ENCODE measurements around the gene TAS1R3. TPM values are rescaled to one million over a fixed set of nuclear protein-coding genes. Genes with fewer than 3 reads are reported as not detected.
A peak's percentile ranks its signal among the peaks of the same experiment; 100 is the strongest.

The TAS1R3 gene
- total RNA-seq, 8 experiments from 2014 or later = 0.65 to 2.3 (median 1.2) TPM

GRCh38 chr1:1325288-1326074, 5.6 kb upstream of the TAS1R3 start:
- Histone ChIP-seq H3K4me1 (replicated peaks in 1 of 2) (peaks cover 20 to 21% of the 10 kb centered on the region in 2 donors), H3K4me3 (peak overlapping the region; percentile 95 to 100 (median 99)), H3K27ac (peak overlapping the region; percentile 59 to 87)
- in situ Hi-C loops (cut with MboI; ENCODE audit: low pct_unique_long_range_greater_than_20kb in 2 of 9, low sequenced_read_pairs in 9 of 9, unreplicated experiment in 9 of 9) = no loop called here
- 34 to 100% (median 58%) methylated on average over 1 to 10 of the region's 16 CpGs; no CpG with 5 or more reads in 5 of the 10 experiments for WGBS, 10 experiments
- ATAC-seq (replicated peaks in 6 of 8) = no peak

DNA sequence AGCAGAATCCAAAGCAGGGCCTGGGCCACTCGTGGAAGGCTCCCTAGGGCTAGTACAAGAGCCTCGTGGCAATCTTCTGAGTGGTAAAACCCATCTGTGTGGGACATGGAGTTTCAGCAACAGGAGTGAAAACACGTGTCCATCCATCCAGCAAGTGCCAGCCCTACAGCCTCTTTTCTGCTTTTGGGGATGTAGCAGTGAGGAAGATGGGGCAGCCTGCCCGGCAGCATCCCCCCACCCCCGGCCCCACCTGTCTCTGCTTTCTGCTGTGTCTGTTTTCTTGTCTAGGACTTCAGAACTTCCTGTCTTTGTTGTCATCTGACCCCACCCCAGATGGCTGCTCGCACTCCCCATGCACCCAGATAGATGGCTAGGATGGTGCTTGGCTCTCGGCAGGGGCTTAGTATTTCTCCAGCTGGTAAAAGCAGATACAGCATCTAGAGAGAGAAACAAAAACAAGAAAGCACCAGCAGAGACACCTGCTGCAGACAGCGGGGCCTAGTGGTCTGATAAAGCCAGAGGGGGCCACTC, 4.9 kb upstream of the TAS1R3 start:
- H3K27ac ChIP-seq = no peak overlapping the region
- peak overlapping the region in 2 of 5 donors; percentile 99 to 100 for H3K4me3 ChIP-seq
- 52 to 100% (median 73%) methylated on average over 1 to 7 of the region's 8 CpGs; no CpG with 5 or more reads in 3 of the 10 experiments for WGBS, 10 experiments
- in situ Hi-C loops (cut with MboI; ENCODE audit: low pct_unique_long_range_greater_than_20kb in 2 of 9, low sequenced_read_pairs in 9 of 9, unreplicated experiment in 9 of 9) = no loop called here
- peaks cover 26 to 27% of the 10 kb centered on the region in 2 donors for H3K4me1 ChIP-seq (replicated peaks in 1 of 2)
- no peak for ATAC-seq (replicated peaks in 6 of 8)

GRCh38 chr1:1327291-1327690, 3.8 kb upstream of the TAS1R3 start:
- Histone ChIP-seq H3K4me3 (no peak overlapping the region), H3K27ac (no peak overlapping the region), H3K4me1 (replicated peaks in 1 of 2) (peaks cover 31 to 32% of the 10 kb centered on the region in 2 donors)
- WGBS, 10 experiments = 88 to 100% (median 91%) methylated on average over 1 to 37 of the region's 40 CpGs; no CpG with 5 or more reads in 4 of the 10 experiments
- in situ Hi-C loops (cut with MboI; ENCODE audit: low pct_unique_long_range_greater_than_20kb in 2 of 9, low sequenced_read_pairs in 9 of 9, unreplicated experiment in 9 of 9) = no loop called here
- ATAC-seq (replicated peaks in 6 of 8) = no peak

DNA sequence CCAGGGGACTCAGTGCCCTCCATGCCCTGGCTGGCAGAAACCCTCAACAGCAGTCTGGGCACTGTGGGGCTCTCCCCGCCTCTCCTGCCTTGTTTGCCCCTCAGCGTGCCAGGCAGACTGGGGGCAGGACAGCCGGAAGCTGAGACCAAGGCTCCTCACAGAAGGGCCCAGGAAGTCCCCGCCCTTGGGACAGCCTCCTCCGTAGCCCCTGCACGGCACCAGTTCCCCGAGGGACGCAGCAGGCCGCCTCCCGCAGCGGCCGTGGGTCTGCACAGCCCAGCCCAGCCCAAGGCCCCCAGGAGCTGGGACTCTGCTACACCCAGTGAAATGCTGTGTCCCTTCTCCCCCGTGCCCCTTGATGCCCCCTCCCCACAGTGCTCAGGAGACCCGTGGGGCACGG, 2.8 kb upstream of the TAS1R3 start:
- in situ Hi-C loops (cut with MboI; ENCODE audit: low pct_unique_long_range_greater_than_20kb in 2 of 9, low sequenced_read_pairs in 9 of 9, unreplicated experiment in 9 of 9) = no loop called here
- Histone ChIP-seq H3K4me1 (replicated peaks in 1 of 2) (peaks cover 24 to 26% of the 10 kb centered on the region in 2 donors), H3K4me3 (no peak overlapping the region), H3K27ac (no peak overlapping the region)
- 60 to 100% methylated on average over 1 of the region's 15 CpGs; no CpG with 5 or more reads in 8 of the 10 experiments for WGBS, 10 experiments
- no peak for ATAC-seq (replicated peaks in 6 of 8)

GRCh38 chr1:1329304-1330210, 1.5 kb upstream of the TAS1R3 start:
- in situ Hi-C loops (cut with MboI; ENCODE audit: low pct_unique_long_range_greater_than_20kb in 2 of 9, low sequenced_read_pairs in 9 of 9, unreplicated experiment in 9 of 9) = no loop called here
- Histone ChIP-seq H3K27ac (no peak overlapping the region), H3K4me3 (no peak overlapping the region), H3K4me1 (replicated peaks in 1 of 2) (peaks cover 21 to 22% of the 10 kb centered on the region in 2 donors)
- no peak for ATAC-seq (replicated peaks in 6 of 8)
- 50 to 97% (median 91%) methylated on average over 6 to 54 of the region's 58 CpGs; no CpG with 5 or more reads in 2 of the 10 experiments for WGBS, 10 experiments

- Histone ChIP-seq H3K4me1 (replicated peaks in 1 of 2) (peaks cover 18% of the 10 kb centered on the region in 2 donors), H3K4me3 (no peak overlapping the region), H3K27ac (peak overlapping the region in 1 of 2 donors; percentile 14)
- peak in 5 of 8 experiments; percentile 0 to 55 (median 43) for ATAC-seq (replicated peaks in 6 of 8)
- in situ Hi-C loops (cut with MboI; ENCODE audit: low pct_unique_long_range_greater_than_20kb in 2 of 9, low sequenced_read_pairs in 9 of 9, unreplicated experiment in 9 of 9) = no loop called here
- 0 to 72% (median 27%) methylated on average over 3 to 10 of the region's 15 CpGs; no CpG with 5 or more reads in 6 of the 10 experiments for WGBS, 10 experiments
Measured at GRCh38 chr1:1330366-1331067, 563 bp upstream of the TAS1R3 start.

DNA sequence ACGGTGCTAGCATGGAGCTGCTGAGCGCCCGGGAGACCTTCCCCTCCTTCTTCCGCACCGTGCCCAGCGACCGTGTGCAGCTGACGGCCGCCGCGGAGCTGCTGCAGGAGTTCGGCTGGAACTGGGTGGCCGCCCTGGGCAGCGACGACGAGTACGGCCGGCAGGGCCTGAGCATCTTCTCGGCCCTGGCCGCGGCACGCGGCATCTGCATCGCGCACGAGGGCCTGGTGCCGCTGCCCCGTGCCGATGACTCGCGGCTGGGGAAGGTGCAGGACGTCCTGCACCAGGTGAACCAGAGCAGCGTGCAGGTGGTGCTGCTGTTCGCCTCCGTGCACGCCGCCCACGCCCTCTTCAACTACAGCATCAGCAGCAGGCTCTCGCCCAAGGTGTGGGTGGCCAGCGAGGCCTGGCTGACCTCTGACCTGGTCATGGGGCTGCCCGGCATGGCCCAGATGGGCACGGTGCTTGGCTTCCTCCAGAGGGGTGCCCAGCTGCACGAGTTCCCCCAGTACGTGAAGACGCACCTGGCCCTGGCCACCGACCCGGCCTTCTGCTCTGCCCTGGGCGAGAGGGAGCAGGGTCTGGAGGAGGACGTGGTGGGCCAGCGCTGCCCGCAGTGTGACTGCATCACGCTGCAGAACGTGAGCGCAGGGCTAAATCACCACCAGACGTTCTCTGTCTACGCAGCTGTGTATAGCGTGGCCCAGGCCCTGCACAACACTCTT, 1.1 kb downstream of the TAS1R3 start:
- no peak for ATAC-seq (replicated peaks in 6 of 8)
- in situ Hi-C loops (cut with MboI; ENCODE audit: low pct_unique_long_range_greater_than_20kb in 2 of 9, low sequenced_read_pairs in 9 of 9, unreplicated experiment in 9 of 9) = no loop called here
- peaks cover 13% of the 10 kb centered on the region in 2 donors for H3K4me1 ChIP-seq (replicated peaks in 1 of 2)
- 76 to 98% (median 87%) methylated on average over 3 to 23 of the region's 57 CpGs; no CpG with 5 or more reads in 4 of the 10 experiments for WGBS, 10 experiments
- no peak overlapping the region for H3K27ac ChIP-seq
- no peak overlapping the region for H3K4me3 ChIP-seq

GRCh38 chr1:1332774-1333480, 1.8 kb downstream of the TAS1R3 start:
- H3K27ac ChIP-seq = no peak overlapping the region
- 73 to 90% (median 90%) methylated on average over 8 to 12 of the region's 48 CpGs; no CpG with 5 or more reads in 7 of the 10 experiments for WGBS, 10 experiments
- in situ Hi-C loops (cut with MboI; ENCODE audit: low pct_unique_long_range_greater_than_20kb in 2 of 9, low sequenced_read_pairs in 9 of 9, unreplicated experiment in 9 of 9) = no loop called here
- no peak overlapping the region for H3K4me3 ChIP-seq
- no peak for ATAC-seq (replicated peaks in 6 of 8)
- peaks cover 13% of the 10 kb centered on the region in 2 donors for H3K4me1 ChIP-seq (replicated peaks in 1 of 2)

- in situ Hi-C loops (cut with MboI; ENCODE audit: low pct_unique_long_range_greater_than_20kb in 2 of 9, low sequenced_read_pairs in 9 of 9, unreplicated experiment in 9 of 9) = no loop called here
- Histone ChIP-seq H3K4me1 (replicated peaks in 1 of 2) (peaks cover 13% of the 10 kb centered on the region in 2 donors), H3K27ac (no peak overlapping the region), H3K4me3 (no peak overlapping the region)
- WGBS, 10 experiments = 80 to 100% (median 96%) methylated on average over 1 to 14 of the region's 36 CpGs; no CpG with 5 or more reads in 6 of the 10 experiments
- peak in 1 of 8 experiments; percentile 2 for ATAC-seq (replicated peaks in 6 of 8)
Measured at GRCh38 chr1:1333551-1334241, 2.6 kb downstream of the TAS1R3 start.

DNA sequence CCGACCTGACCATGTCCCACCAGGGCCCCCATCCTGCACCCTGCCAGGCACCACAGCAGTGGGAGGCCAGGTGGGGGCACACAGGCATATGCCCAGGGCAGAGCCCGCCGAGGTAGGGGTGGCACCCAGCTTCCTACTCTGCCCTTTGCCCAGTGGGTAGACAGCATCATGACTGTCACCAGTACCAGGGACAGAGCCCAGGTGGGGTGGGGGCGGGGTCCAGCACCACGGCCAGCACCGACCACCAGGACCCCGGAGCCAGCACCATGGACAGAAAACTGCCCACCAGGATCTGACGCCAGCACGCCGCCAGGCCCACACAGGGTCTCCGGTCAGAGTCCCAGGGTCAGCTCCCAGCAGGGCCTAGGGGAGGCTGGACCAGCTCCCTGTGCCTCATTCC, 3.8 kb downstream of the TAS1R3 start:
- no peak overlapping the region for H3K27ac ChIP-seq
- H3K4me3 ChIP-seq = no peak overlapping the region
- ATAC-seq (replicated peaks in 6 of 8) = peak in 4 of 8 experiments; percentile 1 to 6 (median 4)
- WGBS, 10 experiments = 51 to 80% (median 71%) methylated on average over 1 to 6 of the region's 11 CpGs; no CpG with 5 or more reads in 5 of the 10 experiments
- peaks cover 13% of the 10 kb centered on the region in 2 donors for H3K4me1 ChIP-seq (replicated peaks in 1 of 2)
- in situ Hi-C loops (cut with MboI; ENCODE audit: low pct_unique_long_range_greater_than_20kb in 2 of 9, low sequenced_read_pairs in 9 of 9, unreplicated experiment in 9 of 9) = no loop called here

- Histone ChIP-seq H3K27ac (no peak overlapping the region), H3K4me3 (no peak overlapping the region), H3K4me1 (replicated peaks in 1 of 2) (peaks cover 13% of the 10 kb centered on the region in 2 donors)
- WGBS, 10 experiments = 85 to 100% (median 93%) methylated on average over 1 to 13 of the region's 16 CpGs; no CpG with 5 or more reads in 5 of the 10 experiments
- in situ Hi-C loops (cut with MboI; ENCODE audit: low pct_unique_long_range_greater_than_20kb in 2 of 9, low sequenced_read_pairs in 9 of 9, unreplicated experiment in 9 of 9) = no loop called here
- ATAC-seq (replicated peaks in 6 of 8) = no peak
Measured at GRCh38 chr1:1335283-1335682, 4.2 kb downstream of the TAS1R3 start.

Data from motor neuron (in vitro differentiated cells).